ENCODE measurements around the gene MRPL44.

DNA sequence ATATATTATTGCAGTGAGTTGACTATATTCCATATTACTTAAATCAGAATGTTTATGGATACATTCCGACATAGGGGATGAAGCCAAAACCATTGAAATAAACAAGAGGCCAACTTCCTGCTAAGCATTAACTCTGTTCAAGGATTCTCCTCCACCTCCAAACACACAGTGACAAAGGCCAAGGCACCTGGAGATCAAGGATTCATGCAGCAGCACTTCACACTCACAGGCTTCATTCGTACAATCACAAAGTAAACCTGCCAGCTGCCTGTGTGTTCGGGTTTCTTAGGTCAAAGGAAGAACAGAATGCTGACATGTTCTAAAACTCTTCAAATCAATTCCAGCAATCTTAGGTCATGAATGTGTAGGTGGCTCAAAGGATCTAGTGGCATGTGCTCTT lies 35.0 kb upstream of the MRPL44 start:
- TF ChIP-seq, protein P1, sequence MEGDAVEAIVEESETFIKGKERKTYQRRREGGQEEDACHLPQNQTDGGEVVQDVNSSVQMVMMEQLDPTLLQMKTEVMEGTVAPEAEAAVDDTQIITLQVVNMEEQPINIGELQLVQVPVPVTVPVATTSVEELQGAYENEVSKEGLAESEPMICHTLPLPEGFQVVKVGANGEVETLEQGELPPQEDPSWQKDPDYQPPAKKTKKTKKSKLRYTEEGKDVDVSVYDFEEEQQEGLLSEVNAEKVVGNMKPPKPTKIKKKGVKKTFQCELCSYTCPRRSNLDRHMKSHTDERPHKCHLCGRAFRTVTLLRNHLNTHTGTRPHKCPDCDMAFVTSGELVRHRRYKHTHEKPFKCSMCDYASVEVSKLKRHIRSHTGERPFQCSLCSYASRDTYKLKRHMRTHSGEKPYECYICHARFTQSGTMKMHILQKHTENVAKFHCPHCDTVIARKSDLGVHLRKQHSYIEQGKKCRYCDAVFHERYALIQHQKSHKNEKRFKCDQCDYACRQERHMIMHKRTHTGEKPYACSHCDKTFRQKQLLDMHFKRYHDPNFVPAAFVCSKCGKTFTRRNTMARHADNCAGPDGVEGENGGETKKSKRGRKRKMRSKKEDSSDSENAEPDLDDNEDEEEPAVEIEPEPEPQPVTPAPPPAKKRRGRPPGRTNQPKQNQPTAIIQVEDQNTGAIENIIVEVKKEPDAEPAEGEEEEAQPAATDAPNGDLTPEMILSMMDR (IDR thresholded peaks at IDR 0.05), result no peak
- TF ChIP-seq POLR2A (IDR thresholded peaks at IDR 0.05) (no peak), EP300 (IDR thresholded peaks at IDR 0.05) (no peak)
